A673 (cell line): Measurements from ENCODE around the gene NBPF1. TPM values are rescaled to one million over a fixed set of nuclear protein-coding genes. Genes with fewer than 3 reads are reported as not detected.

Source experiments
- BruUV-seq: library from RNA; stranded (reverse); fragments of 400-500 nt; replicated peaks from 2 replicates; lab custom pipeline; 2021; lab: Mats Ljungman, UMichigan
- CTCF ChIA-PET: fragments of 300-600 bp; sonication (Branson Sonifier 250); formaldehyde crosslinking; loops from one replicate; lab custom pipeline; 2022; ENCODE audit warnings: antibody characterized with exemption; lab: Charles Lee
- POLR2A ChIA-PET: fragments of 300-600 bp; sonication (Branson Sonifier 250); formaldehyde crosslinking; loops from one replicate; lab custom pipeline; 2022; ENCODE audit warnings: antibody characterized with exemption; ENCODE audit not compliant: low non-redundant PET; lab: Charles Lee
- DNase-seq: peaks from one replicate; pipeline ENCODE4 v3.0.0-alpha.2; 2015; ENCODE audit warnings: low spot score
- H3K27ac ChIP-seq: fragments of 200-600 bp; sonication (generic); 2 replicates; pipeline ENCODE4 v1.5.1; 2016; ENCODE audit warnings: mixed run types, low read depth, mild to moderate bottlenecking, mixed read lengths, antibody characterized with exemption, low read length; ENCODE audit not compliant: poor library complexity, severe bottlenecking
- H3K27me3 ChIP-seq: fragments of 200-600 bp; sonication (generic); replicated peaks from 2 replicates; pipeline ENCODE4 v1.6.1; 2017; ENCODE audit warnings: mixed run types, low read depth, mild to moderate bottlenecking, mixed read lengths, antibody characterized with exemption, low read length; ENCODE audit not compliant: insufficient read depth, poor library complexity
- H3K36me3 ChIP-seq: fragments of 200-600 bp; sonication (generic); 2 replicates; pipeline ENCODE4 v1.6.1; 2016; ENCODE audit warnings: mixed run types, mild to moderate bottlenecking, mixed read lengths, antibody characterized with exemption, low read length; ENCODE audit not compliant: insufficient read depth, poor library complexity, severe bottlenecking
- H3K4me1 ChIP-seq: fragments of 200-600 bp; sonication (generic); 2 replicates; pipeline ENCODE4 v1.6.1; 2017; ENCODE audit warnings: mixed run types, mild to moderate bottlenecking, mixed read lengths, antibody characterized with exemption, low read length; ENCODE audit not compliant: insufficient read depth, poor library complexity, severe bottlenecking
- H3K4me3 ChIP-seq: fragments of 200-600 bp; sonication (generic); 2 replicates; pipeline ENCODE4 v1.5.1; 2016; ENCODE audit warnings: low read depth, mixed run types, mild to moderate bottlenecking, mixed read lengths, low read length; ENCODE audit not compliant: poor library complexity, severe bottlenecking
- H3K9me3 ChIP-seq: fragments of 200-600 bp; sonication (generic); 2 replicates; pipeline ENCODE4 v1.6.1; 2016; ENCODE audit warnings: mixed run types, low read depth, mild to moderate bottlenecking, mixed read lengths, antibody characterized with exemption, low read length; ENCODE audit not compliant: poor library complexity, severe bottlenecking
- EZH2 ChIP-seq: fragments of 200-600 bp; sonication (generic); IDR thresholded peaks from 2 replicates; pipeline ENCODE4 v1.6.1; 2017; ENCODE audit warnings: borderline replicate concordance, low read depth, mild to moderate bottlenecking, mixed read lengths, antibody characterized with exemption, low read length; ENCODE audit not compliant: poor library complexity, severe bottlenecking
- intact Hi-C: fragments of 100-400 bp; cut with micrococcal nuclease; formaldehyde crosslinking; loops from one replicate; pipeline ENCODE4 v1.10.0; 2022; ENCODE audit not compliant: unreplicated experiment
- total RNA-seq: library from RNA; stranded (reverse); gene quantifications from 2 replicates; pipeline ENCODE4 v1.2.3, GENCODE V29; 2021
- TF ChIP-seq, protein P1 (sequence below): fragments of 300-800, 200-600 bp; sonication (generic); conservative IDR thresholded peaks from 2 replicates; pipeline ENCODE4 v1.5.1; 2017; ENCODE audit warnings: low read depth, mild to moderate bottlenecking, antibody characterized with exemption, low read length, moderate library complexity, mixed read lengths

The NBPF1 gene
- total RNA-seq, 1 experiment from 2014 or later = 85.2 TPM

DNA sequence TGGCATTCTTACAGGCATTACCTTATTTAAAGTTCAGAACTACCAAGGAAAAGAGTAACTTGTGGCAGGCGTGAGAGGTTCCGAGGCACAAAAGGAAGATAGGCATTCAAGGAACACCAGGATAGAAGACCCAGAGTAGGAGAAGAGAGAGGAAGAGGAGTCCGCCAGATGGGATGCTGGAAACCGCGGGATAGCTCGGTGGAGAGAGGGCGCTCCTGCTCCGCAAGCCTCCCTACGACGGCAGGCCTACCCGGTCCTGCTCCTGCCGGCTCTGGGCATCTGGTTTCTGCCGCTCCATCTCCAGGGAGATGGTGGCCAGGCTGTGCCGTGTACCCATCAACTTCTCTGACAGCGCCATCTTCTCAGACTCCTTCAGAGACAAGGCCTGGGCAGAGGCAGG, 5.4 kb upstream of the NBPF1 start:
- H3K27ac ChIP-seq = peak overlapping the region; percentile 1
- ChIA-PET POLR2A (no interaction called here), CTCF (interaction anchor here (1.8 kb wide), 1 partner anchor 333 kb away, joined by 27 read pairs; no protein-coding TSS in a partner anchor)
- H3K4me3 ChIP-seq = no peak overlapping the region
- no peak for DNase-seq
- H3K9me3 ChIP-seq = no peaks in the 10 kb centered on the region
- TF ChIP-seq, protein P1, sequence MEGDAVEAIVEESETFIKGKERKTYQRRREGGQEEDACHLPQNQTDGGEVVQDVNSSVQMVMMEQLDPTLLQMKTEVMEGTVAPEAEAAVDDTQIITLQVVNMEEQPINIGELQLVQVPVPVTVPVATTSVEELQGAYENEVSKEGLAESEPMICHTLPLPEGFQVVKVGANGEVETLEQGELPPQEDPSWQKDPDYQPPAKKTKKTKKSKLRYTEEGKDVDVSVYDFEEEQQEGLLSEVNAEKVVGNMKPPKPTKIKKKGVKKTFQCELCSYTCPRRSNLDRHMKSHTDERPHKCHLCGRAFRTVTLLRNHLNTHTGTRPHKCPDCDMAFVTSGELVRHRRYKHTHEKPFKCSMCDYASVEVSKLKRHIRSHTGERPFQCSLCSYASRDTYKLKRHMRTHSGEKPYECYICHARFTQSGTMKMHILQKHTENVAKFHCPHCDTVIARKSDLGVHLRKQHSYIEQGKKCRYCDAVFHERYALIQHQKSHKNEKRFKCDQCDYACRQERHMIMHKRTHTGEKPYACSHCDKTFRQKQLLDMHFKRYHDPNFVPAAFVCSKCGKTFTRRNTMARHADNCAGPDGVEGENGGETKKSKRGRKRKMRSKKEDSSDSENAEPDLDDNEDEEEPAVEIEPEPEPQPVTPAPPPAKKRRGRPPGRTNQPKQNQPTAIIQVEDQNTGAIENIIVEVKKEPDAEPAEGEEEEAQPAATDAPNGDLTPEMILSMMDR = no peak
- TF ChIP-seq EZH2 = no peak
- no TSS peak for BruUV-seq
- H3K36me3 ChIP-seq = peaks cover 12% of the 10 kb centered on the region
- intact Hi-C loops = no loop called here
- H3K27me3 ChIP-seq = no peaks in the 10 kb centered on the region
- H3K4me1 ChIP-seq = peaks cover 6% of the 10 kb centered on the region

DNA sequence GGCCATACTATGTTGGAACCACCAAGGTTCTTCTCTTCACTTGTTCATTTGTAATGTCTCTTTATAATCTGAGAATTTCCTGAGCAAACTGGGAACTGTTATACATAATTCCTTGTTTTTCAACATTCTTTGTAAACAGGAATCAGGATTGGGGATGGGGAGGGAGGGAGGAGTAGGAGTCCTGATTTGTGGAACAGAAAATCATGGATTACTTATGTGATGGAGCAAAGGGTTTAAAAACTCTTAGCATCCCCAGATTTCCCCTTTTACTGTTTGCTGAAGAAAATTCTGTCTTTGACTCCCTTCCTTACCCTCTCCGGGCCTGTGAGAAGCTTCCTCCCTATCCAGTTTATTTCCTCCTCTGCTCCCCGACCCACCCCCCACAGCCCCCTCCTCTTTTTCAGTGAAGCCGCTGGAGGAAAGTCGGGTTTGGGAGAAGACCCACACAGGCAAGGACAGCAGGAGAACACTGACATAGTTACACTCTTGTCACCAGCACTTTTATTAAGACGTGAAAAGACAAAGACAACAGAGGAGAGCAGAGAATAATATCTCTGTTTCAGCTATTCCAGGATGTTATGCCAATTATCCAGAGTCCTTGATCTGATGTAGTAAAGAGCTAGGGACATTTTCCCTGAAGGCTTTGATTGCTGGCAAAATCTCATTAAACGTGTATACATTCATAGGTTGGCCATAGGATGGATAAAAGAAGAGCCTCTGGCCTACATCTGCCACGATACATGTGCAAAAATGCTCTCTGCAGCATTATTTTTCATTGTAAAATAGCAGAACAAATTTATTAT, 4.6 kb upstream of the NBPF1 start:
- ChIA-PET POLR2A (no interaction called here), CTCF (interaction anchor here (1.8 kb wide), 1 partner anchor 334 kb away, joined by 27 read pairs; no protein-coding TSS in a partner anchor)
- DNase-seq = no peak
- intact Hi-C loops = loop anchor here (1.0 kb wide), 1 partner anchor 333 kb away; no protein-coding TSS in a partner anchor
- no peaks in the 10 kb centered on the region for H3K9me3 ChIP-seq
- H3K4me3 ChIP-seq = no peak overlapping the region
- H3K27ac ChIP-seq = peak overlapping the region; percentile 1
- H3K4me1 ChIP-seq = peaks cover 8% of the 10 kb centered on the region
- H3K27me3 ChIP-seq = no peaks in the 10 kb centered on the region
- no TSS peak for BruUV-seq
- TF ChIP-seq, protein P1 = no peak
- no peak for TF ChIP-seq EZH2
- peaks cover 12% of the 10 kb centered on the region for H3K36me3 ChIP-seq

DNA sequence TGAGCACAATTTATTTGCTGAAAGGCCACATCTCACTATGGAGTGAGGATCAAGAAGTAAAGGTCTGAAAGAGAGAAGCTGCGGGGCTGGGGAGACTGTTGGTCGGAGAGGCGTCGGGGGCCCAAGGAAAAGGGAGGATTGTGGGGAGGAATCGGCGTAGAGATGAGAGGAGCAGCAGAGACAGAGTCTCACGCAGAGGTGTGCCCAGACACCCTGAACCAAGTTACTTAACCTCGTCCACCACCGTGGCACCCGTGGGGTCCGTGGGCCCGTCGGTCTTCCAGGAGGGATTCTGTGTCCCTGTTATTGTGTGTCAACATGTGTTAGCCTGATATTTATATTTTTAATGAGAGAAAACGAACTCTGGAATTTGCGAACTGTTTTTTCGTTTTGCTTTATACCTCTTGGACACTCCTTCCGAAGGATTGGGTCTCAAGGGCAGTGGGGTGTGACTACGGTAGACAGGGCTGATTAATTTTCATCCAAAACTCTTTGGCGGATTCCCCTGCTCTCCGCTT, 3.8 kb upstream of the NBPF1 start:
- no peak for DNase-seq
- CTCF ChIA-PET = no interaction called here

More for the DNA sequence above, 3.8 kb upstream of the NBPF1 start:
- POLR2A ChIA-PET = no interaction called here
- H3K4me3 ChIP-seq = no peak overlapping the region
- BruUV-seq = no TSS peak
- H3K27ac ChIP-seq = no peak overlapping the region
- TF ChIP-seq EZH2 = no peak
- intact Hi-C loops = loop anchor here (1.0 kb wide), 1 partner anchor 334 kb away; no protein-coding TSS in a partner anchor
- H3K9me3 ChIP-seq = no peaks in the 10 kb centered on the region
- H3K27me3 ChIP-seq = no peaks in the 10 kb centered on the region
- H3K36me3 ChIP-seq = peaks cover 12% of the 10 kb centered on the region
- peaks cover 12% of the 10 kb centered on the region for H3K4me1 ChIP-seq
